Kidney capillary endothelial cell (primary cell): ENCODE measurements around the gene CRIM1.

Experiments used
- DNase-seq: peaks from one replicate; pipeline ENCODE4 v3.0.0-alpha.2; 2018; ENCODE audit warnings: low spot score

The CRIM1 gene

GRCh38 chr2:36456227-36457175 is 100.9 kb downstream of the CRIM1 start:
- DNase-seq, result peak; percentile 70

GRCh38 chr2:36458106-36458505 is 102.5 kb downstream of the CRIM1 start:
- DNase-seq, result no peak

GRCh38 chr2:36459725-36460137 is 104.2 kb downstream of the CRIM1 start:
- DNase-seq, result peak; percentile 59

GRCh38 chr2:36461039-36461681 is 105.6 kb downstream of the CRIM1 start:
- DNase-seq, result peak; percentile 92

- no peak for DNase-seq
Observed at GRCh38 chr2:36462311-36462935, 106.8 kb downstream of the CRIM1 start.

GRCh38 chr2:36463365-36463764 is 107.8 kb downstream of the CRIM1 start:
- no peak for DNase-seq

GRCh38 chr2:36464006-36464721 is 108.6 kb downstream of the CRIM1 start:
- no peak for DNase-seq

- DNase-seq, result no peak
Observed at GRCh38 chr2:36466135-36466534, 110.6 kb downstream of the CRIM1 start.

GRCh38 chr2:36468463-36469105 is 113.0 kb downstream of the CRIM1 start:
- no peak for DNase-seq

- DNase-seq, result no peak
Observed at GRCh38 chr2:36469106-36469477, 113.5 kb downstream of the CRIM1 start.

GRCh38 chr2:36469710-36470109 is 114.1 kb downstream of the CRIM1 start:
- DNase-seq, result no peak

- no peak for DNase-seq
Observed at GRCh38 chr2:36473230-36473629, 117.7 kb downstream of the CRIM1 start.

- DNase-seq, result no peak
Observed at GRCh38 chr2:36476411-36476810, 120.8 kb downstream of the CRIM1 start.

- no peak for DNase-seq
Observed at GRCh38 chr2:36477315-36477714, 121.7 kb downstream of the CRIM1 start.

- DNase-seq, result no peak
Observed at GRCh38 chr2:36477746-36478145, 122.2 kb downstream of the CRIM1 start.

GRCh38 chr2:36478332-36478738 is 122.8 kb downstream of the CRIM1 start:
- peak; percentile 90 for DNase-seq

- no peak for DNase-seq
Observed at GRCh38 chr2:36478999-36479398, 123.4 kb downstream of the CRIM1 start.

GRCh38 chr2:36479406-36479805 is 123.8 kb downstream of the CRIM1 start:
- DNase-seq, result no peak

- no peak for DNase-seq
Observed at GRCh38 chr2:36480028-36480427, 124.5 kb downstream of the CRIM1 start.

- DNase-seq, result no peak
Observed at GRCh38 chr2:36480636-36481035, 125.1 kb downstream of the CRIM1 start.

- no peak for DNase-seq
Observed at GRCh38 chr2:36481709-36482108, 126.1 kb downstream of the CRIM1 start.
